GM23338 (cell line): ENCODE measurements around the gene DPT.

Source experiments
- EZH2 ChIP-seq: fragments of 200-600 bp; sonication (generic); IDR thresholded peaks from one replicate; pipeline ENCODE4 v1.8.0; 2017; ENCODE audit warnings: antibody characterized with exemption, mild to moderate bottlenecking, low read depth; ENCODE audit not compliant: unreplicated experiment
- EZH2phosphoT487 ChIP-seq: fragments of 200-600 bp; sonication (generic); IDR thresholded peaks from one replicate; pipeline ENCODE4 v1.8.1; 2018; ENCODE audit warnings: antibody characterized with exemption; ENCODE audit not compliant: unreplicated experiment
- JUNB ChIP-seq: IDR thresholded peaks from one replicate; pipeline ENCODE4 v1.6.1; 2016; ENCODE audit warnings: antibody characterized with exemption; ENCODE audit not compliant: unreplicated experiment
- NANOG ChIP-seq: IDR thresholded peaks from 2 replicates; pipeline ENCODE4 v1.6.1; 2016; ENCODE audit warnings: antibody characterized with exemption, borderline replicate concordance
- POLR2AphosphoS5 ChIP-seq: IDR thresholded peaks from 2 replicates; pipeline ENCODE4 v1.6.1; 2016; ENCODE audit warnings: antibody characterized with exemption, low read depth
- ZNF331 ChIP-seq: fragments of 250-450 bp; sonication (Bioruptor Pico); IDR thresholded peaks from 2 replicates; pipeline ENCODE4 v1.5.0; 2020; ENCODE audit warnings: low read depth, mild to moderate bottlenecking, moderate library complexity
- TF ChIP-seq, protein P1 (sequence below), 2 experiments: fragments of 200-600 bp in 1 of 2; sonication (generic) in 1 of 2; conservative IDR thresholded peaks; 2 replicates each; pipeline versions ENCODE4 v1.5.1 to v1.6.1; 2016 to 2017; ENCODE audit warnings: antibody characterized with exemption in 2 of 2, low read depth in 2 of 2, mild to moderate bottlenecking in 2 of 2, moderate library complexity in 1 of 2
- TF ChIP-seq, protein P2 (sequence below): fragments of 250-450 bp; sonication (Bioruptor Pico); IDR thresholded peaks from 2 replicates; pipeline ENCODE4 v1.5.0; 2020; ENCODE audit warnings: mild to moderate bottlenecking, moderate library complexity
- TF ChIP-seq, protein P3 (sequence below): IDR thresholded peaks from 2 replicates; pipeline ENCODE4 v1.6.1; 2016; ENCODE audit warnings: antibody characterized with exemption
- TF ChIP-seq, protein P4 (sequence below): IDR thresholded peaks from one replicate; pipeline ENCODE4 v1.6.1; 2018; ENCODE audit warnings: antibody characterized with exemption; ENCODE audit not compliant: unreplicated experiment

DNA sequence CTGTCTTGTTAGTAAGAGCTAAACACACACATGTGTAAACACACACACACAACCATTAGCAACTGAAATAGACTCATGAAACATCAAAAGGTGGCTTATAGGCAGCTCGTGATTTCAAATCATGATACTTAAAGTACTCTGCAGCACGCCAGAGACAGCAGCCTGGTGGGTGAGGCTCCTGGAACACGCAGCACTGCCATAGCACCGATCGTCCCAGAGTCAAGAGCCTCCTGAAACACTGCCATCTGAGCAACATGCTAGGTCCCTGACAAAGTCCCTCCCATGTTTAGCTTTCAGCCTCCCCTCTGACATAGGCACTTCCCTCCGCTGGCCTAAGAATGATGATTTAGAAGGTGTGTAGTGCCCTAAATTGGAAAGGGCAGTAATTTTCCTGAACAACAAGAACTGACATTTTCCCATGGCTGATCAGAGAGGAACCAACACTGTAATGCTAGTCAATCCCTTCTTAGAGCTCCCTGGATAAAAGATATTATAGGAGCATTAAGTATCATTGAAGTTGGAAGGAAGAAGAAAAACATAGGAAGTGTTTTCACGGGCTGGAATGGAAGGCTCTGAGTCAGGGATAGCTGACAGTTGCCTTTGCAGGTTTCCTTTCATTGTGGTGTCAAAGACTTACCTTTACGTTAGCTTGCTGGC lies 14.1 kb upstream of the DPT start:
- no peak for TF ChIP-seq NANOG
- TF ChIP-seq EZH2phosphoT487, result no peak
- TF ChIP-seq, protein P1, sequence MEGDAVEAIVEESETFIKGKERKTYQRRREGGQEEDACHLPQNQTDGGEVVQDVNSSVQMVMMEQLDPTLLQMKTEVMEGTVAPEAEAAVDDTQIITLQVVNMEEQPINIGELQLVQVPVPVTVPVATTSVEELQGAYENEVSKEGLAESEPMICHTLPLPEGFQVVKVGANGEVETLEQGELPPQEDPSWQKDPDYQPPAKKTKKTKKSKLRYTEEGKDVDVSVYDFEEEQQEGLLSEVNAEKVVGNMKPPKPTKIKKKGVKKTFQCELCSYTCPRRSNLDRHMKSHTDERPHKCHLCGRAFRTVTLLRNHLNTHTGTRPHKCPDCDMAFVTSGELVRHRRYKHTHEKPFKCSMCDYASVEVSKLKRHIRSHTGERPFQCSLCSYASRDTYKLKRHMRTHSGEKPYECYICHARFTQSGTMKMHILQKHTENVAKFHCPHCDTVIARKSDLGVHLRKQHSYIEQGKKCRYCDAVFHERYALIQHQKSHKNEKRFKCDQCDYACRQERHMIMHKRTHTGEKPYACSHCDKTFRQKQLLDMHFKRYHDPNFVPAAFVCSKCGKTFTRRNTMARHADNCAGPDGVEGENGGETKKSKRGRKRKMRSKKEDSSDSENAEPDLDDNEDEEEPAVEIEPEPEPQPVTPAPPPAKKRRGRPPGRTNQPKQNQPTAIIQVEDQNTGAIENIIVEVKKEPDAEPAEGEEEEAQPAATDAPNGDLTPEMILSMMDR (conservative IDR thresholded peaks at IDR 0.05; ENCODE audit: low read depth in 2 of 2), result no peak
- no peak for TF ChIP-seq POLR2AphosphoS5
- no peak for TF ChIP-seq ZNF331
- no peak for TF ChIP-seq JUNB
- TF ChIP-seq EZH2, result no peak
- TF ChIP-seq, protein P2, sequence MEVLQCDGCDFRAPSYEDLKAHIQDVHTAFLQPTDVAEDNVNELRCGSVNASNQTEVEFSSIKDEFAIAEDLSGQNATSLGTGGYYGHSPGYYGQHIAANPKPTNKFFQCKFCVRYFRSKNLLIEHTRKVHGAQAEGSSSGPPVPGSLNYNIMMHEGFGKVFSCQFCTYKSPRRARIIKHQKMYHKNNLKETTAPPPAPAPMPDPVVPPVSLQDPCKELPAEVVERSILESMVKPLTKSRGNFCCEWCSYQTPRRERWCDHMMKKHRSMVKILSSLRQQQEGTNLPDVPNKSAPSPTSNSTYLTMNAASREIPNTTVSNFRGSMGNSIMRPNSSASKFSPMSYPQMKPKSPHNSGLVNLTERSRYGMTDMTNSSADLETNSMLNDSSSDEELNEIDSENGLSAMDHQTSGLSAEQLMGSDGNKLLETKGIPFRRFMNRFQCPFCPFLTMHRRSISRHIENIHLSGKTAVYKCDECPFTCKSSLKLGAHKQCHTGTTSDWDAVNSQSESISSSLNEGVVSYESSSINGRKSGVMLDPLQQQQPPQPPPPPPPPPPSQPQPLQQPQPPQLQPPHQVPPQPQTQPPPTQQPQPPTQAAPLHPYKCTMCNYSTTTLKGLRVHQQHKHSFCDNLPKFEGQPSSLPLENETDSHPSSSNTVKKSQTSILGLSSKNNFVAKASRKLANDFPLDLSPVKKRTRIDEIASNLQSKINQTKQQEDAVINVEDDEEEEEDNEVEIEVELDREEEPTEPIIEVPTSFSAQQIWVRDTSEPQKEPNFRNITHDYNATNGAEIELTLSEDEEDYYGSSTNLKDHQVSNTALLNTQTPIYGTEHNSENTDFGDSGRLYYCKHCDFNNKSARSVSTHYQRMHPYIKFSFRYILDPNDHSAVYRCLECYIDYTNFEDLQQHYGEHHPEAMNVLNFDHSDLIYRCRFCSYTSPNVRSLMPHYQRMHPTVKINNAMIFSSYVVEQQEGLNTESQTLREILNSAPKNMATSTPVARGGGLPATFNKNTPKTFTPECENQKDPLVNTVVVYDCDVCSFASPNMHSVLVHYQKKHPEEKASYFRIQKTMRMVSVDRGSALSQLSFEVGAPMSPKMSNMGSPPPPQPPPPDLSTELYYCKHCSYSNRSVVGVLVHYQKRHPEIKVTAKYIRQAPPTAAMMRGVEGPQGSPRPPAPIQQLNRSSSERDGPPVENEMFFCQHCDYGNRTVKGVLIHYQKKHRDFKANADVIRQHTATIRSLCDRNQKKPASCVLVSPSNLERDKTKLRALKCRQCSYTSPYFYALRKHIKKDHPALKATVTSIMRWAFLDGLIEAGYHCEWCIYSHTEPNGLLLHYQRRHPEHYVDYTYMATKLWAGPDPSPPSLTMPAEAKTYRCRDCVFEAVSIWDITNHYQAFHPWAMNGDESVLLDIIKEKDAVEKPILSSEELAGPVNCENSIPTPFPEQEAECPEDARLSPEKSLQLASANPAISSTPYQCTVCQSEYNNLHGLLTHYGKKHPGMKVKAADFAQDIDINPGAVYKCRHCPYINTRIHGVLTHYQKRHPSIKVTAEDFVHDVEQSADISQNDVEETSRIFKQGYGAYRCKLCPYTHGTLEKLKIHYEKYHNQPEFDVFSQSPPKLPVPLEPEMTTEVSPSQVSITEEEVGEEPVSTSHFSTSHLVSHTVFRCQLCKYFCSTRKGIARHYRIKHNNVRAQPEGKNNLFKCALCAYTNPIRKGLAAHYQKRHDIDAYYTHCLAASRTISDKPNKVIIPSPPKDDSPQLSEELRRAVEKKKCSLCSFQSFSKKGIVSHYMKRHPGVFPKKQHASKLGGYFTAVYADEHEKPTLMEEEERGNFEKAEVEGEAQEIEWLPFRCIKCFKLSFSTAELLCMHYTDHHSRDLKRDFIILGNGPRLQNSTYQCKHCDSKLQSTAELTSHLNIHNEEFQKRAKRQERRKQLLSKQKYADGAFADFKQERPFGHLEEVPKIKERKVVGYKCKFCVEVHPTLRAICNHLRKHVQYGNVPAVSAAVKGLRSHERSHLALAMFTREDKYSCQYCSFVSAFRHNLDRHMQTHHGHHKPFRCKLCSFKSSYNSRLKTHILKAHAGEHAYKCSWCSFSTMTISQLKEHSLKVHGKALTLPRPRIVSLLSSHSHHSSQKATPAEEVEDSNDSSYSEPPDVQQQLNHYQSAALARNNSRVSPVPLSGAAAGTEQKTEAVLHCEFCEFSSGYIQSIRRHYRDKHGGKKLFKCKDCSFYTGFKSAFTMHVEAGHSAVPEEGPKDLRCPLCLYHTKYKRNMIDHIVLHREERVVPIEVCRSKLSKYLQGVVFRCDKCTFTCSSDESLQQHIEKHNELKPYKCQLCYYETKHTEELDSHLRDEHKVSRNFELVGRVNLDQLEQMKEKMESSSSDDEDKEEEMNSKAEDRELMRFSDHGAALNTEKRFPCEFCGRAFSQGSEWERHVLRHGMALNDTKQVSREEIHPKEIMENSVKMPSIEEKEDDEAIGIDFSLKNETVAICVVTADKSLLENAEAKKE (CRISPR knock-in tag), result no peak
- TF ChIP-seq, protein P3, sequence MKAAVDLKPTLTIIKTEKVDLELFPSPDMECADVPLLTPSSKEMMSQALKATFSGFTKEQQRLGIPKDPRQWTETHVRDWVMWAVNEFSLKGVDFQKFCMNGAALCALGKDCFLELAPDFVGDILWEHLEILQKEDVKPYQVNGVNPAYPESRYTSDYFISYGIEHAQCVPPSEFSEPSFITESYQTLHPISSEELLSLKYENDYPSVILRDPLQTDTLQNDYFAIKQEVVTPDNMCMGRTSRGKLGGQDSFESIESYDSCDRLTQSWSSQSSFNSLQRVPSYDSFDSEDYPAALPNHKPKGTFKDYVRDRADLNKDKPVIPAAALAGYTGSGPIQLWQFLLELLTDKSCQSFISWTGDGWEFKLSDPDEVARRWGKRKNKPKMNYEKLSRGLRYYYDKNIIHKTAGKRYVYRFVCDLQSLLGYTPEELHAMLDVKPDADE, result no peak
- TF ChIP-seq, protein P4, sequence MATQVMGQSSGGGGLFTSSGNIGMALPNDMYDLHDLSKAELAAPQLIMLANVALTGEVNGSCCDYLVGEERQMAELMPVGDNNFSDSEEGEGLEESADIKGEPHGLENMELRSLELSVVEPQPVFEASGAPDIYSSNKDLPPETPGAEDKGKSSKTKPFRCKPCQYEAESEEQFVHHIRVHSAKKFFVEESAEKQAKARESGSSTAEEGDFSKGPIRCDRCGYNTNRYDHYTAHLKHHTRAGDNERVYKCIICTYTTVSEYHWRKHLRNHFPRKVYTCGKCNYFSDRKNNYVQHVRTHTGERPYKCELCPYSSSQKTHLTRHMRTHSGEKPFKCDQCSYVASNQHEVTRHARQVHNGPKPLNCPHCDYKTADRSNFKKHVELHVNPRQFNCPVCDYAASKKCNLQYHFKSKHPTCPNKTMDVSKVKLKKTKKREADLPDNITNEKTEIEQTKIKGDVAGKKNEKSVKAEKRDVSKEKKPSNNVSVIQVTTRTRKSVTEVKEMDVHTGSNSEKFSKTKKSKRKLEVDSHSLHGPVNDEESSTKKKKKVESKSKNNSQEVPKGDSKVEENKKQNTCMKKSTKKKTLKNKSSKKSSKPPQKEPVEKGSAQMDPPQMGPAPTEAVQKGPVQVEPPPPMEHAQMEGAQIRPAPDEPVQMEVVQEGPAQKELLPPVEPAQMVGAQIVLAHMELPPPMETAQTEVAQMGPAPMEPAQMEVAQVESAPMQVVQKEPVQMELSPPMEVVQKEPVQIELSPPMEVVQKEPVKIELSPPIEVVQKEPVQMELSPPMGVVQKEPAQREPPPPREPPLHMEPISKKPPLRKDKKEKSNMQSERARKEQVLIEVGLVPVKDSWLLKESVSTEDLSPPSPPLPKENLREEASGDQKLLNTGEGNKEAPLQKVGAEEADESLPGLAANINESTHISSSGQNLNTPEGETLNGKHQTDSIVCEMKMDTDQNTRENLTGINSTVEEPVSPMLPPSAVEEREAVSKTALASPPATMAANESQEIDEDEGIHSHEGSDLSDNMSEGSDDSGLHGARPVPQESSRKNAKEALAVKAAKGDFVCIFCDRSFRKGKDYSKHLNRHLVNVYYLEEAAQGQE, result no peak
